ENCODE results near the gene GNAL. TPM values are rescaled to one million over a fixed set of nuclear protein-coding genes. Genes with fewer than 3 reads are reported as not detected.

Gene GNAL
- total RNA-seq, 1 experiment from 2014 or later: 0.06 TPM

DNA sequence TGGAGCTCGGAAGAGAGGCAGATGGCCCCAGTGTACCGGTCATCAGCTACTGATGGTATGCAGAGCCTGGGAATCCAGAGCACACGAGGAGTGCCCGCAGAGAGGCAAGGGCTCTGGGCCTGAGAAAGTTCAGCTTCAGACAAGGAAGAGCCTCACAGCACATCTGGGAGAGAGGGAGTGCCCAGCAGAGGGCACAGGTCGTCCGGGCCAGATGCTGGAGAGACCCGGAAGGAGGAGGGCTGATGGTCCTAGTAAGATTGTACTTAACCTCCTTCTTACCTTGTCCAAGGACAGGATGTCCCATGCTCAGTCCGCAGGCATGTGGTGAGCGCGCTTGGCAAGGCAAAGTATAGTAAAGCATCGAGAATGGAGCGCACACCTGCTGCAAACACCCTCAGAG is 137.8 kb downstream of the GNAL start:
- H3K36me3 ChIP-seq (ENCODE audit: insufficient read depth, low read length, poor library complexity, severe bottlenecking): no peaks in the 10 kb centered on the region
- no peak overlapping the region for H3K27ac ChIP-seq (ENCODE audit: low read depth, low read length, poor library complexity, severe bottlenecking)
- TF ChIP-seq, protein P1, sequence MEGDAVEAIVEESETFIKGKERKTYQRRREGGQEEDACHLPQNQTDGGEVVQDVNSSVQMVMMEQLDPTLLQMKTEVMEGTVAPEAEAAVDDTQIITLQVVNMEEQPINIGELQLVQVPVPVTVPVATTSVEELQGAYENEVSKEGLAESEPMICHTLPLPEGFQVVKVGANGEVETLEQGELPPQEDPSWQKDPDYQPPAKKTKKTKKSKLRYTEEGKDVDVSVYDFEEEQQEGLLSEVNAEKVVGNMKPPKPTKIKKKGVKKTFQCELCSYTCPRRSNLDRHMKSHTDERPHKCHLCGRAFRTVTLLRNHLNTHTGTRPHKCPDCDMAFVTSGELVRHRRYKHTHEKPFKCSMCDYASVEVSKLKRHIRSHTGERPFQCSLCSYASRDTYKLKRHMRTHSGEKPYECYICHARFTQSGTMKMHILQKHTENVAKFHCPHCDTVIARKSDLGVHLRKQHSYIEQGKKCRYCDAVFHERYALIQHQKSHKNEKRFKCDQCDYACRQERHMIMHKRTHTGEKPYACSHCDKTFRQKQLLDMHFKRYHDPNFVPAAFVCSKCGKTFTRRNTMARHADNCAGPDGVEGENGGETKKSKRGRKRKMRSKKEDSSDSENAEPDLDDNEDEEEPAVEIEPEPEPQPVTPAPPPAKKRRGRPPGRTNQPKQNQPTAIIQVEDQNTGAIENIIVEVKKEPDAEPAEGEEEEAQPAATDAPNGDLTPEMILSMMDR (conservative IDR thresholded peaks at IDR 0.05; ENCODE audit: low read depth, low read length): no peak
- no peak for TF ChIP-seq EZH2 (IDR thresholded peaks at IDR 0.05; ENCODE audit: borderline replicate concordance, low read depth, low read length, poor library complexity, severe bottlenecking)
- intact Hi-C loops (cut with micrococcal nuclease; ENCODE audit: unreplicated experiment): no loop called here
- CTCF ChIA-PET: no interaction called here
- H3K4me3 ChIP-seq (ENCODE audit: low read depth, low read length, poor library complexity, severe bottlenecking): no peak overlapping the region
- no peaks in the 10 kb centered on the region for H3K27me3 ChIP-seq (replicated peaks; ENCODE audit: insufficient read depth, low read depth, low read length, poor library complexity)
- BruUV-seq (replicated peaks): no TSS peak
- POLR2A ChIA-PET (ENCODE audit: low non-redundant PET): interaction anchor here (0.7 kb wide), 1 partner anchor 664 kb away, joined by 4 read pairs; no protein-coding TSS in a partner anchor
- no peaks in the 10 kb centered on the region for H3K4me1 ChIP-seq (ENCODE audit: insufficient read depth, low read length, poor library complexity, severe bottlenecking)
- no peaks in the 10 kb centered on the region for H3K9me3 ChIP-seq (ENCODE audit: low read depth, low read length, poor library complexity, severe bottlenecking)
- no peak for DNase-seq (ENCODE audit: low spot score)

DNA sequence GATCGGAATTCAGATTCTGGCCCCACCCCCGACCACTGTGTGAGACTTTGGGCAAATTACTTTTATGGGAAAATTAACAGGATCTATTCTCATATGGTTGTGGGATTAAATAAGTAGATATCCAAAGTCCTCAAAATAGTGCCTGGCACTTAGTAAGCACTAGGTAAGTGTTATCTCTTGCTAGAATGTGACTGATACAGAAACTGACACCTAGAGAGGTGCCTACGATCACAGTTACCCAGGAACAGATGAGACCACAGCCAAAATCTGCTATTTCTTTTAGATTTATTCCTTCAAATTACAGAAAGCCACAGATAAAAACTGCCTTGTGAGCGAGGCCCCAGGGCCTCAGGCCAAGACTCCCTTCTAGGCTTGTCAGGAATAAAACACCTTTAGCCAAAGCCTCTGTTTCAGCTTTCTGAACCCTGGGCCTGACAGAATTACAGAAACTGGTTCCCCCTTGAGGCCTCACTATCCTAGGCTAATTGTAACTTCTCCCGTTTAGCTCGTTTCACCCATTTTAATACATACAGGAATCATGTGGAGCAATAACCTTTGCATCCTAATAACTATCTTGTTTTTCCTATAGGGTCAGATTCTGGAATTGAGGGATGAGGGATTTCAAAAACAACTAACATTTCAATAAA is 139.8 kb downstream of the GNAL start:
- CTCF ChIA-PET: no interaction called here

DNA sequence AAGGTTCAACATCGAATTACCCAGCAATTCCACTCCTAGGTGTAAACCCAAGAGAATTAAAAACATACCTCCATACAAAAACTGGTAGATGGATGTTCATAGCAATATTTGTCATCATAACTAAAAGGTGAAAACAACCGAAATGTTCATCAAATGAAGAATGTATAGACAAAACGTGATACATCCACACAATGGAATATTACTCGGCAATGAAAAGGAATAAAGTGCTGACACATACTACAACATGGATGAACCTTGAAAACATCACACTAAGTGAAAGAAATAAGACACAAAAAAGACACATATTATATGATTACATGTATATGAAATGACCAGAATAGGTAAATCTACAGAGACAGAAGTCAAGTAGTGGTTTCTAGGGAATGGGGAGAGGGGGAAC is 141.5 kb downstream of the GNAL start:
- CTCF ChIA-PET: no interaction called here
- Histone ChIP-seq H3K27me3 (replicated peaks; ENCODE audit: insufficient read depth, low read depth, low read length, poor library complexity) (no peaks in the 10 kb centered on the region), H3K27ac (ENCODE audit: low read depth, low read length, poor library complexity, severe bottlenecking) (no peak overlapping the region), H3K36me3 (ENCODE audit: insufficient read depth, low read length, poor library complexity, severe bottlenecking) (no peaks in the 10 kb centered on the region), H3K4me1 (ENCODE audit: insufficient read depth, low read length, poor library complexity, severe bottlenecking) (no peaks in the 10 kb centered on the region), H3K9me3 (ENCODE audit: low read depth, low read length, poor library complexity, severe bottlenecking) (no peaks in the 10 kb centered on the region), H3K4me3 (ENCODE audit: low read depth, low read length, poor library complexity, severe bottlenecking) (no peak overlapping the region)
- DNase-seq (ENCODE audit: low spot score): no peak
- no peak for TF ChIP-seq EZH2 (IDR thresholded peaks at IDR 0.05; ENCODE audit: borderline replicate concordance, low read depth, low read length, poor library complexity, severe bottlenecking)
- TF ChIP-seq, protein P1 (conservative IDR thresholded peaks at IDR 0.05; ENCODE audit: low read depth, low read length): no peak
- POLR2A ChIA-PET (ENCODE audit: low non-redundant PET): no interaction called here
- no TSS peak for BruUV-seq (replicated peaks)
- intact Hi-C loops (cut with micrococcal nuclease; ENCODE audit: unreplicated experiment): no loop called here

More for the DNA sequence above, 139.8 kb downstream of the GNAL start:
- intact Hi-C loops (cut with micrococcal nuclease; ENCODE audit: unreplicated experiment): no loop called here
- POLR2A ChIA-PET (ENCODE audit: low non-redundant PET): no interaction called here
- H3K27ac ChIP-seq (ENCODE audit: low read depth, low read length, poor library complexity, severe bottlenecking): no peak overlapping the region
- no peaks in the 10 kb centered on the region for H3K36me3 ChIP-seq (ENCODE audit: insufficient read depth, low read length, poor library complexity, severe bottlenecking)
- no peaks in the 10 kb centered on the region for H3K27me3 ChIP-seq (replicated peaks; ENCODE audit: insufficient read depth, low read depth, low read length, poor library complexity)
- BruUV-seq (replicated peaks): no TSS peak
- no peak for DNase-seq (ENCODE audit: low spot score)
- no peaks in the 10 kb centered on the region for H3K9me3 ChIP-seq (ENCODE audit: low read depth, low read length, poor library complexity, severe bottlenecking)
- TF ChIP-seq, protein P1 (conservative IDR thresholded peaks at IDR 0.05; ENCODE audit: low read depth, low read length): no peak
- TF ChIP-seq EZH2 (IDR thresholded peaks at IDR 0.05; ENCODE audit: borderline replicate concordance, low read depth, low read length, poor library complexity, severe bottlenecking): no peak
- H3K4me3 ChIP-seq (ENCODE audit: low read depth, low read length, poor library complexity, severe bottlenecking): no peak overlapping the region
- H3K4me1 ChIP-seq (ENCODE audit: insufficient read depth, low read length, poor library complexity, severe bottlenecking): no peaks in the 10 kb centered on the region

All from A673 (cell line).